NCI-H526 (cell line): ENCODE results near the gene LRRC15.

Experiments
- DNase-seq, 2 experiments: peaks; one replicate each; lab custom pipeline; 2025; lab: John Stamatoyannopoulos, UW

Gene LRRC15

DNA sequence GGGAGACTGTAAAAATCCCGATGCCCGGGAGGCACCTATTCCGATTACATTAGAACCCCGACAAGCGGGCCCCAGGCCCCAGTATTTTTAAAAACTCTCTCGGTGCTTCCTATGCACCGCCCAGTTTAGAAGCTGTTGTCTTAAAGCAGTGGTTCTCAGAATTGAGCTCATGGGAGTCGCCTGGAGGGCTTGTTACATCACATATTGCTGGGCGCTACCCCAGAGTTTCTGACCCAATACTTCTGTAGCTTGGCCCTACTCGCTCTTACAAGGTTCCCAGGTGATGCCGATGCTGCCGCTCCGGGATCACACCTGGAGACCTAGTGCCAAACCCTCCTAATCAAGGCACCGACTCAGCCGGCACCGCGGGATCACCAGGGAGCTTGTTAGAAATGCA lies 53.6 kb downstream of the LRRC15 start:
- DNase-seq = peak; percentile 52 to 72

DNA sequence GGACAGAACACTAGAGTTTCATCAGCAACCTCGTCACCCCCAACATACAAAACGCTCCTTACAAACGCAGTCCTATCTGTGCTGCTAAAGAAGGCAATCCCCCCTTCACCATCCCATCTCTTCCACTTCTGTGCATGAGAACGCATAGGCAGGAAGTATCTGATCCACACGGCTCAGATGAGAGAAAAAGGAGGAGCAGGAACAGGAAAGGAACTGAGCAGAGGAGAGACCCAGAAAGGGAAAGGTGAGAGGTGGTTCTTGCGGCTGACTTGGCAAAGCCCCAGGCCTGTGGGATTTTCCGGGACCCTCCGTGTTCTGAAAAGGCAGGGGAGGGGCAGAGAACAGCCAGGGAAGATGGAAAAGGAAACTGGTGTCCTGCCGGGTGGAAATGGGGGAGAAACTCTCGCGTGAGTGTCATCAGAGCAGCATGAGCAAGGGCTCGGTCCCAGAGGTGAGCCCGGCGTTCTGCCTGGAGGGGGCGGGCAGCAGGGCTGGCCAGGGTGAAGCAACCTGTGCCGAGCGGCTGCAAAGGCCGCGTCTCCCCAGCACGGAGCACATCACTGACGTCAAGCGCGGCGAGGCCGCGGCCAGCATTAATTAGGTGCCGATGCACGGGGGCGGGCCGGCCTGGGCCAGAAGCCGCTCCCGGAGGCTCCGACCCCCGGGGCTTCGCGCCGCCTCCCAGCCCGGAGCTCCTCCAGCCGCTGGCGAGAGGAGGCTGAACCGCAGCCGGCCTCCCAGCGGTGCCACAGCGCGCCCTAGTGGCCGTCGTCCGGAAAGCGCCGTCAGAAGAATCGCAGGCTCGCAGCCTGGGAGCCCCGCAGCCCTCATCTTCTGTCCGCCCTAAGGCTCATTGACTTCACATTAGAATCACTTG lies 54.2 kb downstream of the LRRC15 start:
- peak; percentile 63 to 89 for DNase-seq

GRCh38 chr3:194314388-194315068 lies 55.0 kb downstream of the LRRC15 start:
- no peak for DNase-seq

DNA sequence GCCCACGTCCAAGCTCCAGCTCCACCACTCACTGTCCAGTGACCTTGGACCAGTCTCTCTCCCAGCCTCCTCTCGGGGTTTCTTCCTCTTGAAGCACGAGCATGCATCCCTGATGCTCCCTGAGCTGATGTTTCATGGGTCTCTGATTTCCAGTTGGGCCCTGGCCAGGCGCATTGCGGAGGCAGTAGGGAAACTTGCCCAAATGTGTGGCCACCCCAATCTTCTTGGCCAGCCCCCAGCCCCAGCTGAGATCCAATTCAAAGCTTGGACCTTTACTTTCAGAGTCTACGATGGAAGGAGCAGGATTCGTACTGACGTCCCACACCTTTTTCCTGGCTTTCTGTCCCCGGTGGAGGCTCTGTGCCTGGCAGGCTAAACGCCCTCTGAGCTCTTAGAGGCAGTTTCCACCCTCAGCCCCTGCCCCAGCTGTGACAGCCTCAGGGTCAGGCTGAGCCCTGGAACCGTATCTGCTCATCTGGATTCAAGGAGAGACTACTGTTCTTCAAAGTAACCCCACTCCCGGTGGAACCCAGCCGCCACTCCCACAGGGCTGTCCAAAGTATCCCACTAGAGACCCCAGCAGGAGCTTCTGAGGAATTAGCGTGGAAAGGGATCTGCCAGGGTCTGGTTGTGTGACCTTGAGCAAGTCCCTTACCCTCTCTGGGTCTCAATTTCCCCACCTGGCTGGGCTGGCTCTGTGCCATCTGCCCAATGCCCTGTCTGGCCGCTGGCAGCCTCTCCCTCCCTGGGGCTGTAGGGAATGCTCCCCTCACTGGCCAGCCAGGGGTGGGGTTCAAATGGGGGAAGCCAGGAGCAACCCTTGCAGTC lies 55.8 kb downstream of the LRRC15 start:
- peak in 1 of 2 experiments; percentile 22 for DNase-seq

GRCh38 chr3:194312743-194313281 lies 56.7 kb downstream of the LRRC15 start:
- DNase-seq = peak; percentile 19 to 37

DNA sequence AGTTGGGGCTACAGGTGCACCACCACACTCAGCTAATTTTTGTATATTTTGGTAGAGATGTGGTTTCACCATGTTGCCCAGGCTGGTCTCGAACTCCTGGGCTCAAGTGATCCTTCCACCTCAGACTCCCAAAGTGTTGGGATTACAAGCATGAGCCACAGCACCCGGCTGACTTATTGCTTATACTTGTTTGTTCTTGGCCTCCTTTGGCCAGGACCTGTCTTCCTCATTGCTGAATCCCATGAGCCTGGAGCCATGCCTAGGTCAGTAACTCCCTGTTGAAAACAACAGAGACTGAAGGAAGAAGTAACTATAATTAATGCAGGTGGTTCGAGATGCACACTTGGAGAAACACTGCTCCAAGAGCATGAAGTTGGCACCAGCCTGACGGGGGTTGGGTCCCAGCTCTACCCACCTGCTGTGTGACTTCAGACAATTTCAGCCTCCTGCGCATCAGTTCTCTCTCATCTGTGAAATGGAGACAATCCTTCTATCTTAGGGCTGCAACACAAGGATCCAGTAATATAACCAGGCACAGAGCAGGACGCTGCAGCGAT lies 57.3 kb downstream of the LRRC15 start:
- DNase-seq = no peak

DNA sequence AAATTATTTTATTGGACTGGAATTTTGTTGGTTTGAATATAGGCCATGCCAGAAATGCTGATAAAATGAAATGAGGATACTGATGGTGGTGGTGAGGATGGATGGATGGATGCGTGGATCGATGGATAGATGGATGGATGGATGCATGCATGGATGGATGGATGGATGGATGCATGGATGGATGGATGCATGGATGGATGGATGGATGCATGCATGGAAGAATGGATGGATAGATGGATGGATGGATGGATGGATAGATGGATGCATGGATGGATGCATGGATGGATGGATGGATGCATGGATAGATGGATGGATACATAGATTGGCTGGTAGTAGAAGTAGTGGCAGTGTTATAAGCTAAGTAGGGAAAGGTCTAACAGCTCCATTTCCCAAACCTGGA lies 58.5 kb downstream of the LRRC15 start:
- no peak for DNase-seq

GRCh38 chr3:194310060-194310835 lies 59.3 kb downstream of the LRRC15 start:
- no peak for DNase-seq

DNA sequence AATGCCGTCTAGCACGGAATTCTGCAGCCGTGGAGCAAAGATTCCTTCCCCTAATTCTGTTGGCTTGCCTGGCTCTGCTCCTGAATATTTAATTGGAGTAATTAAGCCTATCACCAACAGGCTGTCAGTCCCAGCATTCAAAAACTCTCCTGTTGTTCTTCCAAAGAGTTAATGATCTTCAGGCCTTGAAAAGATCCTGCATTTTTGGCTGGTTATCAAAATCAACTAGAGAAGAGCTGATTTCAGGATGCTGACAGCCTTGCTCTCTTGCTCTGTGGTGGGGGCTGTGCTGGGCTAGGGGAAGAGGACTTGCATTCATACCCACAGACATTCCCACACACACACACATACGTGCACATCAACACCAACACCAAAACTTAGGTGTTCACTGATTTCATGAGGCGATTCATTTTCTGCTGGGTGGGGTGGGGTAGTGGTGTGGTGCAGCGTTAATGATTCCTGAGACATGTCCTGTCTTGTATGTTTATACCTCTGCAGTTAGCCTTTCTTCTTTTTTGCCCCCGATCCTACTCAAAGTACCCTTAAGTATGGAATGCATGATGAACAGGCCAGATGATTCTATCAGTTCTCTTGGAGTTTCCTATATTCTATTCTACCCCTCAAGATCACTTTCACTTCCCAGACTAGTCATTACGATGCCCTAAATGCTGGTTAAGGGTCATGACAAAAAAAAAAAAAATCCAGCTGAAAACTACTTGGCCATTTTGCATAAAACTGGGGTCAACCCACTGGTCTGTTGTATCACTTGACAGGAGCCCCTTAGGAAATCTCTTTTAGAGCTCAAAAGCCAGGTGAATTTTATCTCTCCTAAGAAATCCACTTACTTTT lies 60.7 kb downstream of the LRRC15 start:
- DNase-seq = no peak

GRCh38 chr3:194307849-194308248 lies 61.7 kb downstream of the LRRC15 start:
- no peak for DNase-seq

GRCh38 chr3:194306771-194307640 lies 62.5 kb downstream of the LRRC15 start:
- peak in 1 of 2 experiments; percentile 24 for DNase-seq

GRCh38 chr3:194306109-194306686 lies 63.3 kb downstream of the LRRC15 start:
- peak in 1 of 2 experiments; percentile 36 for DNase-seq

DNA sequence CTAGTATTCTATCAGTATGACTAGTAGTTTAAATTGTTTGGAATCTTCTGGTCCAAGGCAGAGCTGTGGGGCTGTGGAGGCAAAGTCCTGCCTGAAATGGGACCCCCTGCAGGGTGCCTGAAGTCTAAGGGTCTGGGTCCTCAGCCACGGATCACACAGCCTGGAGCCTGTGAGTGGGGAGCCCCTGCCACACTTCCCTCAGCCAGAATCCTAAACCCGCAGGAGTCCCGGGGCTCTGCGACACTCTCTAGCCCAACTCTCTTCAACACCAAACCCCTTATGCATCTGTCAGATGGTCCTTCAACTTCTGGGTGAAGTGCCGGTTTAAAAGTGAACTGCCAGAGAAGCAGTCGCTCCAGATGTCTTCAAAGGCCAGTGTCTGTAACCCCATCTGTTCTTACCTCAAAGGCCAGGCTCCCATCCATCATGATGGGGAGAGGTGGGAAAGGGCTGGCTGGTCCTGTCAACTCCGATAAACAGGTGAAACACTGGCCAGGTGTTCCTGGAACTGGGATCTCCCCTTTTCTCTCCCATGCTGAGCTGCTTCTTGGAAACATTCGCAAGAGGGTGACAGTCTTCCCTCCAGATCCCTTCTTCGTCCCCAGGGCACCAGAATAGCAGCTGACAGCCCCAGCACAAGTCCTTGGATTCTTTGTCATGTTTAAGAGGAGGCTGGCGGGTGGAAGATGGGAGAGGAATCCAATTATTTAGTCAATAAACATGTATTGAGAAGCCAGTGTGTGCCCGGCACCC lies 64.0 kb downstream of the LRRC15 start:
- DNase-seq = no peak
